ENCODE measurements around the gene P2RY2. TPM values are rescaled to one million over a fixed set of nuclear protein-coding genes. Genes with fewer than 3 reads are reported as not detected.

Gene P2RY2
- total RNA-seq, 1 donor = 0.36 TPM

DNA sequence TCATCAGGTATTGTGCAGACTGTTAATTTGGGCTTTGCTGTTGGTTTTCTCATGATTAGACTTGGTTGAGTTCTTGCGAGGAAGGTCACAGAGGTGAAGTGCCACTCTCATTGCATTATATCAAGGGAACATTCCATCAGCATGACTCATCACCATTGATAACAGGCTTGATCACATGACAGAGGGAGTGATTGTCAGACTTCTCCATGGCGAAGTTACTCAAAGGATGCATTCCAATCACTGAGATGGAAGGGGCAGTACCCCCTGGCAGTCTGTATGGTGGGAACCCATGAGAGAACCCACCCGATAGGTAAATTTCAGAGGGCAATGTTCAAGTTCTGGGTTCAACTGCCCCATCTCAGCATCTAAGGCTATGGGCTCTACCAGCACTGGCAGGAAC is 19.4 kb upstream of the P2RY2 start:
- no peak overlapping the region for H3K27ac ChIP-seq (ENCODE audit: low read depth, low read length)
- TF ChIP-seq, protein P1, sequence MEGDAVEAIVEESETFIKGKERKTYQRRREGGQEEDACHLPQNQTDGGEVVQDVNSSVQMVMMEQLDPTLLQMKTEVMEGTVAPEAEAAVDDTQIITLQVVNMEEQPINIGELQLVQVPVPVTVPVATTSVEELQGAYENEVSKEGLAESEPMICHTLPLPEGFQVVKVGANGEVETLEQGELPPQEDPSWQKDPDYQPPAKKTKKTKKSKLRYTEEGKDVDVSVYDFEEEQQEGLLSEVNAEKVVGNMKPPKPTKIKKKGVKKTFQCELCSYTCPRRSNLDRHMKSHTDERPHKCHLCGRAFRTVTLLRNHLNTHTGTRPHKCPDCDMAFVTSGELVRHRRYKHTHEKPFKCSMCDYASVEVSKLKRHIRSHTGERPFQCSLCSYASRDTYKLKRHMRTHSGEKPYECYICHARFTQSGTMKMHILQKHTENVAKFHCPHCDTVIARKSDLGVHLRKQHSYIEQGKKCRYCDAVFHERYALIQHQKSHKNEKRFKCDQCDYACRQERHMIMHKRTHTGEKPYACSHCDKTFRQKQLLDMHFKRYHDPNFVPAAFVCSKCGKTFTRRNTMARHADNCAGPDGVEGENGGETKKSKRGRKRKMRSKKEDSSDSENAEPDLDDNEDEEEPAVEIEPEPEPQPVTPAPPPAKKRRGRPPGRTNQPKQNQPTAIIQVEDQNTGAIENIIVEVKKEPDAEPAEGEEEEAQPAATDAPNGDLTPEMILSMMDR (IDR thresholded peaks at IDR 0.05; ENCODE audit: extremely low read depth, low read depth, low read length) = no peak

DNA sequence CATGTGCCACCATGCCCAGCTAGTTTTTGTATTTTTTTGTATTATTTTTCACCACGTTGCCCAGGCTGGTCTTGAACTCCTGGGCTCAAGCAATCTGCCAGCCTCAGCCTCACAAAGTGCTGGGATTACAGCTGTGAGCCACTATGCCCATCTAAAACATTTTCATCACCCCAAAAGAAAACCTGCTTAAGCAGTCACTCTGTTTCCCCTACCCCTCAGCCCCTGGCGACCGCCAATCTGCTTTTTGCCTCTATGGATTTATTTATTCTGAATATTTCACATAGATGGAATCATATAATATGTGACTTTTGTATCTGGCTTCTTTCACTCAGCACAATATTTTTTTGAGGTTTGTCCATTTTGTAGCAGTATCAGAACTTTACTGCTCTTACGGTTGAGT is 18.6 kb upstream of the P2RY2 start:
- Histone ChIP-seq H4K20me1 (ENCODE audit: insufficient read depth, low read length) (no peaks in the 10 kb centered on the region), H3K9me3 (ENCODE audit: low read depth, low read length) (no peaks in the 10 kb centered on the region), H2AFZ (ENCODE audit: low read length) (no peak overlapping the region), H3K79me2 (ENCODE audit: insufficient read depth, low read length) (no peaks in the 10 kb centered on the region), H3K4me3 (ENCODE audit: insufficient read depth, low read length) (no peak overlapping the region), H3K36me3 (ENCODE audit: insufficient read depth, low read length) (no peaks in the 10 kb centered on the region), H3K27ac (ENCODE audit: low read depth, low read length) (no peak overlapping the region), H3K4me2 (ENCODE audit: insufficient read depth, low read length) (no peak overlapping the region), H3K27me3 (ENCODE audit: insufficient read depth, low read length) (no peaks in the 10 kb centered on the region), H3K4me1 (ENCODE audit: insufficient read depth, low read length) (peaks cover 7% of the 10 kb centered on the region)
- DNase-seq (ENCODE audit: insufficient read length, low spot score, missing footprints) = no peak
- TF ChIP-seq, protein P1 (IDR thresholded peaks at IDR 0.05; ENCODE audit: extremely low read depth, low read depth, low read length) = no peak

More for the DNA sequence above, 19.4 kb upstream of the P2RY2 start:
- H2AFZ ChIP-seq (ENCODE audit: low read length) = no peak overlapping the region
- no peaks in the 10 kb centered on the region for H3K27me3 ChIP-seq (ENCODE audit: insufficient read depth, low read length)
- no peaks in the 10 kb centered on the region for H3K79me2 ChIP-seq (ENCODE audit: insufficient read depth, low read length)
- no peaks in the 10 kb centered on the region for H3K36me3 ChIP-seq (ENCODE audit: insufficient read depth, low read length)
- H4K20me1 ChIP-seq (ENCODE audit: insufficient read depth, low read length) = no peaks in the 10 kb centered on the region
- peaks cover 7% of the 10 kb centered on the region for H3K4me1 ChIP-seq (ENCODE audit: insufficient read depth, low read length)
- H3K4me2 ChIP-seq (ENCODE audit: insufficient read depth, low read length) = no peak overlapping the region
- H3K9me3 ChIP-seq (ENCODE audit: low read depth, low read length) = no peaks in the 10 kb centered on the region
- DNase-seq (ENCODE audit: insufficient read length, low spot score, missing footprints) = no peak
- H3K4me3 ChIP-seq (ENCODE audit: insufficient read depth, low read length) = no peak overlapping the region

DNA sequence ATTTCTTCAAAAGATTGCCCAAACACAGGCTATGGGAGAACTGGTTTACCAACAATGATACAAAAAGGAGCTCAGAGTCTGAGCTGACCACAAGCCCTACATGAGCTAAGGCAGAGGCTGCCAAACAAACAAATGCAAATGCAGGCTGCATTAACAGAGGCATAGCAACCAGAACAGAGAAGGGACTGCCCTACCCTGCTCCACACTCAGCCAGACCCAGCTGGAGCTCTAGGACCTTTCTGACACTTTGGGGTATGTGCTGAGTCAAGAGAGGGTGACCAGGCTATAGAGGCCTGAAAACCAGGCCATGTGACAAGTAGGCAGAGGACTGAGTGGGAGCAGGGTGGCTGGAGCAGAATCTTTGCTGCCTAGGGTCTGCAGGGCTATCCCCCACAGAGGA is 17.8 kb upstream of the P2RY2 start:
- Histone ChIP-seq H4K20me1 (ENCODE audit: insufficient read depth, low read length) (no peaks in the 10 kb centered on the region), H3K36me3 (ENCODE audit: insufficient read depth, low read length) (no peaks in the 10 kb centered on the region), H3K27me3 (ENCODE audit: insufficient read depth, low read length) (no peaks in the 10 kb centered on the region), H3K4me2 (ENCODE audit: insufficient read depth, low read length) (no peak overlapping the region), H3K4me1 (ENCODE audit: insufficient read depth, low read length) (peaks cover 2% of the 10 kb centered on the region), H2AFZ (ENCODE audit: low read length) (no peak overlapping the region), H3K27ac (ENCODE audit: low read depth, low read length) (no peak overlapping the region), H3K4me3 (ENCODE audit: insufficient read depth, low read length) (no peak overlapping the region), H3K9me3 (ENCODE audit: low read depth, low read length) (no peaks in the 10 kb centered on the region), H3K79me2 (ENCODE audit: insufficient read depth, low read length) (no peaks in the 10 kb centered on the region)
- TF ChIP-seq, protein P1 (IDR thresholded peaks at IDR 0.05; ENCODE audit: extremely low read depth, low read depth, low read length) = no peak
- no peak for DNase-seq (ENCODE audit: insufficient read length, low spot score, missing footprints)

DNA sequence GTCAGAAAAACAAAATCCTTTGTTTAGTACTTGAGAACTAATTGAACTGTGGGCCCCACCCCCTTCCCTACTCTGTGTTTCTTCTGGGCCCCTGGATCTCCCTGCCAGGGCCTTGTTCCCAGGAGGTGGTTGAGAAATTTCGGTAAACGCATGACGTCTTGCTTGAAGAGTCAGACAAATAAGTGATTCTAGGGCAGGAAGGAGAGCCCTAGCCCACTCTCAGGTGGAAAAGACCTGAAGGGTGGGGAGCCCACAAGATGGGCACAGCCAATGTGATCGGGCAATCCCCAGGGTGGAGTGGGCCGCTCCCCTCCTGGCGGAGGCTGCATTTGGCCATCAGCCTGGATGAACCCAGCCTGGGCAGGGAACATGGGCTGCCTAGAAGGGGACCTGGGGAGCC is 16.8 kb upstream of the P2RY2 start:
- Histone ChIP-seq H3K27ac (ENCODE audit: low read depth, low read length) (no peak overlapping the region), H3K4me2 (ENCODE audit: insufficient read depth, low read length) (no peak overlapping the region), H3K27me3 (ENCODE audit: insufficient read depth, low read length) (no peaks in the 10 kb centered on the region), H3K9me3 (ENCODE audit: low read depth, low read length) (no peaks in the 10 kb centered on the region), H3K36me3 (ENCODE audit: insufficient read depth, low read length) (no peaks in the 10 kb centered on the region), H4K20me1 (ENCODE audit: insufficient read depth, low read length) (no peaks in the 10 kb centered on the region), H3K4me3 (ENCODE audit: insufficient read depth, low read length) (no peak overlapping the region), H2AFZ (ENCODE audit: low read length) (no peak overlapping the region), H3K79me2 (ENCODE audit: insufficient read depth, low read length) (no peaks in the 10 kb centered on the region), H3K4me1 (ENCODE audit: insufficient read depth, low read length) (no peaks in the 10 kb centered on the region)
- TF ChIP-seq, protein P1 (IDR thresholded peaks at IDR 0.05; ENCODE audit: extremely low read depth, low read depth, low read length) = no peak
- DNase-seq (ENCODE audit: insufficient read length, low spot score, missing footprints) = no peak
